ENCODE data around the gene SDR42E2. TPM values are rescaled to one million over a fixed set of nuclear protein-coding genes. Genes with fewer than 3 reads are reported as not detected.

SDR42E2 gene
- total and polyA plus RNA-seq, 2 of the 4 experiments (the other 2 are of a cell fraction): not detected

- H2BK5ac ChIP-seq (ENCODE audit: low read depth, low read length, poor library complexity, severe bottlenecking): no peak overlapping the region
- H4K91ac ChIP-seq (ENCODE audit: insufficient read depth, low read depth, low read length): no peak overlapping the region
- POLR2A ChIA-PET (ENCODE audit: unreplicated experiment): no interaction called here
- peaks cover 12% of the 10 kb centered on the region for H4K20me1 ChIP-seq (ENCODE audit: insufficient read depth, low read length)
- H3K4me3 ChIP-seq (ENCODE audit: insufficient read depth, low read depth, low read length): no peak overlapping the region
- H3K4me1 ChIP-seq (ENCODE audit: control insufficient read depth, insufficient read depth, low read length): peaks cover 8% of the 10 kb centered on the region
- dilution Hi-C loops (cut with HindIII; ENCODE audit: low sequenced_read_pairs, unreplicated experiment): no loop called here
- H3K14ac ChIP-seq (replicated peaks; ENCODE audit: low read depth, low read length): no peak overlapping the region
- no TSS peak for BruUV-seq (replicated peaks)
- no peak for DNase-seq
- H3K9me3 ChIP-seq (ENCODE audit: control insufficient read depth, insufficient read depth, low read length): no peaks in the 10 kb centered on the region
- H2AK5ac ChIP-seq (ENCODE audit: low read depth, low read length): no peak overlapping the region
- H3K18ac ChIP-seq (ENCODE audit: low read depth, low read length): no peak overlapping the region
- H2AK9ac ChIP-seq (replicated peaks; ENCODE audit: low read depth, low read length, poor library complexity): no peak overlapping the region
- H2BK20ac ChIP-seq (ENCODE audit: low read depth, low read length): no peak overlapping the region
- peaks cover 11 to 27% of the 10 kb centered on the region in 2 experiments for H3K79me1 ChIP-seq (ENCODE audit: low read depth in 1 of 2, low read length in 2 of 2)
- H3K4ac ChIP-seq (ENCODE audit: low read depth, low read length): no peak overlapping the region
- H3K56ac ChIP-seq (ENCODE audit: extremely low read depth, insufficient read depth, low read length): no peak overlapping the region
- H3K23ac ChIP-seq (ENCODE audit: low read depth, low read length): no peak overlapping the region
- peaks cover 6% of the 10 kb centered on the region; the same call in 1 of the 2 replicates for H3K9me1 ChIP-seq (ENCODE audit: insufficient read depth, low read length)
- H4K8ac ChIP-seq (ENCODE audit: low read depth in 2 of 2, low read length in 2 of 2): no peak overlapping the region
- H3K9ac ChIP-seq (ENCODE audit: low read depth, low read length): no peak overlapping the region
- ATAC-seq (ENCODE audit: low read depth): no peak
- no peaks in the 10 kb centered on the region for H3K27me3 ChIP-seq (ENCODE audit: control insufficient read depth, insufficient read depth, low read length)
- in situ Hi-C loops (cut with MboI; ENCODE audit: low sequenced_read_pairs): loop anchor here (5.0 kb wide), 1 partner anchor 93 kb away; the partner anchor contains the start of gene POLR3E
- TF ChIP-seq CHD1 (IDR thresholded peaks at IDR 0.05; ENCODE audit: low read depth, low read length): no peak
- TF ChIP-seq RFX5 (IDR thresholded peaks at IDR 0.05; ENCODE audit: low read depth, low read length): no peak
- H3K27ac ChIP-seq (ENCODE audit: insufficient read depth, low read length): no peak overlapping the region
- H2AFZ ChIP-seq (replicated peaks; ENCODE audit: low read length, poor library complexity): no peak overlapping the region
- H3K4me2 ChIP-seq (ENCODE audit: low read depth, low read length): no peak overlapping the region
- CTCF ChIA-PET: interaction anchor here (1.0 kb wide), 1 partner anchor 93 kb away, joined by 5 read pairs; no protein-coding TSS in a partner anchor
- no CpG with 5 or more reads among the region's 2 CpGs for WGBS, 2 experiments (ENCODE audit: extremely low coverage in 2 of 2, insufficient read length in 1 of 2)
- intact Hi-C loops (cut with micrococcal nuclease): no loop called here
- H2BK120ac ChIP-seq (ENCODE audit: low read depth, low read length): no peak overlapping the region
- H4K5ac ChIP-seq (ENCODE audit: low read depth, low read length): no peak overlapping the region
- H2BK15ac ChIP-seq (ENCODE audit: low read depth, low read length): no peak overlapping the region
- no peaks in the 10 kb centered on the region for H3K36me3 ChIP-seq (ENCODE audit: control insufficient read depth, insufficient read depth, low read length)
Measured at GRCh38 chr16:22204091-22204655, 41.9 kb downstream of the SDR42E2 start.

Measured in IMR-90 (cell line).